HG02973 (cell line): ENCODE measurements around the gene ROR1.
"Not testable (repeated sequence)": the region's sequence is repeated elsewhere in the genome, so short reads cannot be mapped to it uniquely, and the experiment has no call there.

Source experiments
- ATAC-seq: cut with Tn5 transposase; IDR thresholded peaks from one replicate; pipeline ENCODE4 v1.9.1; 2021; ENCODE audit warnings: moderate library complexity; ENCODE audit not compliant: unreplicated experiment

Gene ROR1

GRCh38 chr1:63790989-63791388, 17.2 kb downstream of the ROR1 start:
- ATAC-seq: no peak

GRCh38 chr1:63792152-63792551, 18.3 kb downstream of the ROR1 start:
- ATAC-seq: no peak

- ATAC-seq: no peak
These were observed 20.0 kb downstream of the ROR1 start for GRCh38 chr1:63793741-63794240.

GRCh38 chr1:63794354-63794753, 20.5 kb downstream of the ROR1 start:
- ATAC-seq: no peak

GRCh38 chr1:63794939-63795378, 21.1 kb downstream of the ROR1 start:
- ATAC-seq: no peak

- ATAC-seq: no peak
These were observed 21.6 kb downstream of the ROR1 start for GRCh38 chr1:63795455-63795854.

- ATAC-seq: no peak
These were observed 23.4 kb downstream of the ROR1 start for GRCh38 chr1:63797056-63797726.

- no peak for ATAC-seq
These were observed 24.5 kb downstream of the ROR1 start for GRCh38 chr1:63798284-63798683.

- ATAC-seq: no peak
These were observed 25.5 kb downstream of the ROR1 start for GRCh38 chr1:63799307-63799706.

- no peak for ATAC-seq
These were observed 26.0 kb downstream of the ROR1 start for GRCh38 chr1:63799820-63800219.

- no peak for ATAC-seq
These were observed 28.3 kb downstream of the ROR1 start for GRCh38 chr1:63802109-63802508.

GRCh38 chr1:63804829-63805484, 31.1 kb downstream of the ROR1 start:
- no peak for ATAC-seq

- no peak for ATAC-seq
These were observed 33.2 kb downstream of the ROR1 start for GRCh38 chr1:63807046-63807445.

- ATAC-seq: no peak
These were observed 37.2 kb downstream of the ROR1 start for GRCh38 chr1:63810936-63811469.

- ATAC-seq: no peak
These were observed 38.4 kb downstream of the ROR1 start for GRCh38 chr1:63812071-63812700.

- ATAC-seq: no peak
These were observed 40.0 kb downstream of the ROR1 start for GRCh38 chr1:63813829-63814277.

GRCh38 chr1:63816217-63816815, 42.5 kb downstream of the ROR1 start:
- not testable (repeated sequence) for ATAC-seq

GRCh38 chr1:63817152-63817667, 43.4 kb downstream of the ROR1 start:
- no peak for ATAC-seq

- ATAC-seq: no peak
These were observed 43.9 kb downstream of the ROR1 start for GRCh38 chr1:63817700-63818099.

GRCh38 chr1:63818567-63819325, 44.9 kb downstream of the ROR1 start:
- ATAC-seq: no peak
